NCI-H2107 (cell line): ENCODE data around the gene TAS2R7.
"Not testable (repeated sequence)": the region's sequence is repeated elsewhere in the genome, so short reads cannot be mapped to it uniquely, and the experiment has no call there.

Experiments used
- DNase-seq: peaks from one replicate; lab custom pipeline; 2025; lab: John Stamatoyannopoulos, UW

The TAS2R7 gene, protein sequence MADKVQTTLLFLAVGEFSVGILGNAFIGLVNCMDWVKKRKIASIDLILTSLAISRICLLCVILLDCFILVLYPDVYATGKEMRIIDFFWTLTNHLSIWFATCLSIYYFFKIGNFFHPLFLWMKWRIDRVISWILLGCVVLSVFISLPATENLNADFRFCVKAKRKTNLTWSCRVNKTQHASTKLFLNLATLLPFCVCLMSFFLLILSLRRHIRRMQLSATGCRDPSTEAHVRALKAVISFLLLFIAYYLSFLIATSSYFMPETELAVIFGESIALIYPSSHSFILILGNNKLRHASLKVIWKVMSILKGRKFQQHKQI

DNA sequence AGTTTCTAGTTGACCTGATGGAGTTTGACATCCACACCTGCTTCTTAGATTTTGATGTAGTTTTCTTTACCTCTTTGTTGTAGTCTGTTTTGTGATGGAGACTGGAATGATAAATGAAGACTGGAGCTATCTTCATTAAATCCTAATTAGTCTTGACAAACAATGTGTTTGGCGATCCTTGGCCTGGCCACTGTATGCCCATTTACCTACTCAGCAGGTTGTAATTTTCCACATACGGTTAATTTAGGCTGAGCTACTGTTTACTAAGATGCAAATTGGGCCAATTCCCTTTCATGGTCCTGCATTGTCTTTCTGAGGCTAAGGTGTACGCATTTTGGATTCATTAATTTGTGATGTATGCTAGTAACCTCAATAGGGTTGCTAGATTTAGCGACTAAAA is at the start of gene TAS2R7:
TSS of gene TAS2R7 (minus strand) at position 41 of the 400 bp plus-strand sequence. CDS start 57 bp downstream, outside the sequence.
- no peak for DNase-seq

DNA sequence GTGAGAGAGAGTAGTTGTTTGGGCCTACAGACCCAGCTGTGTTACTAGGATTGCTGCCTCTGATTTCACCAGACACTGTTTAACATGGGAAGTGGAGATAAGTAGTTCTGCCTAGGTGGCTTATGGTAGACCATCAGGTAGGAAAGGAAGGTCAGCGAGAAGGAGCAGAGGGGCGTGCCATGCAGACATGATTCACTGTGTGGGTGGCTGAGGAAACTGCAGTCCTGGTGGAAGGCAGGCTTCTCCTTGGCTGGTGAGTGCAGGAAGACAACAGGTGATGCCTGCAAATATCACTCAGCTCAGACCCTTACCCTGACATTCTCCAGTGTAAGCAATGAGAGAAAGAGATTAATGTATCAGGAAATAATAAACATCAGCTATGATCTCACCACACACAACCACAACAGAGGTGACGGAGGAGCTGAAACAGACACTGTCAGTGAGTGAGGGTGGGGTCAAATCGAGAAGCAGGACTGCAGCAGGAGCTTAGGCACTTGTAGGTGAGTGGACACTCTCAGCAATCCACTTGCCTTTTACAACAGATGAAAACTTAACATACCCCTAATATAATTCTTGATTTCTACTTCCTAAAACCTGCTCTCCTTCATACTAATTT is 48.9 kb upstream of the TAS2R7 start:
- no peak for DNase-seq

DNA sequence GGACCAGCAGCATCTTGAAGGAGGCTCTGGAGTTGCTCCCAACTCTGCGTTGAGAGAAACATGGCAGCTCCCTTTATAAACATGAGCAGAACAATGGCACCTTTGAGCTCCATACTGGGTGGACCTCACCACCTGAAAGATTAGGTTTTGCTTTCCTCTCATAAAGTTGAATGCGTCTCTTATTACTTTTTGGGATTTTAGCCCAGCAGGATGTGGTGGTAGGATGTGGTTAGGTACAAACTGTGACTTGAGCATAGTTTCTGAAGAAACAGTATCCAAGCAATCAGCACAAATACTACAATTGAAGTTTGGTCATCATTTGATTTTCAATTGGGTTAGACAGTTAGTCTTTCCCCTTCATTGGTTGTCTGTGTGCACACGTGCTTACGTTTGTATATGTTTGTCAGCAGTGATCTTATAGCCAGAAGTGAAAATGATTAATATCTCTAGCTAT is 47.0 kb upstream of the TAS2R7 start, which contains the start of gene PRR4:
TSS of gene PRR4 (minus strand) at position 51 of the 454 bp plus-strand sequence. CDS start at position 13, 38 bp downstream.
- DNase-seq: no peak

DNA sequence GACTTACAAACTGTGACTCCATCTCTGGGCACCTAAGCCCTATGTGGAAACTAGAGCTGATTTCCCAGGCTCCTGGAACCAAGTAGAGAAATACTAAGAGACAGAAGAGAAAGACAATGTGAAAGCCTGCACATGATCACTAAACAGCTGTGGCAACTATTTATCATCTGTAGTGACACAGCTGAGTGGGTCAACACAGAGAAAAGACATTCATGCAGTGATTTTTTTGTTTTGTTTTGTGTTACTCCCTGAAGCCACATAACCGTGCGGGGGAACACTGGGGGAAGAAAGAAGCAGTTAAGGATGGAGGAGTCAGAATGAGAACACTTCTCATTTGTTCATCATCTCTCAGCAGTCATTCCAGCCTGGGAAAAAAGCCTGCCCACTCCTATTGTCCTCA is 45.3 kb upstream of the TAS2R7 start:
- no peak for DNase-seq

DNA sequence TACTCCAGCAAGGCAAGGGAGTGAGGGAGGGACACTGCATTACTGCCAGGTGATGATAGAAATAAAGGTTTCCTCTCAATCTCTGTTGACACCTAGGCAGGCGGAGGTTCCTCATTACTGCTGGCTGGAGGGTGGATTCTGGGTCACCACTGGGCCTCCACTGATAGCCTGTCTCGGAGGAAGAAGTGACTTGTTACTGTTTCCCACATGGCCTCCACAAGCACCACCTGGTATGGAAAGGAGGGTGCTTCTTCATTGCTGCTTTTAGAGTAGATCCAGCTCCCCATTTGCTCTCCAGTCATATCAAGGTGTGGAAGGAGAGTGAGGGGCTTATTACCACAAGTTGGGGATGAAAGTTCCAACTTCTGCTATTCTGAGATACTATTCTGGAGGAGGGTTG is 40.4 kb upstream of the TAS2R7 start:
- DNase-seq: no peak

DNA sequence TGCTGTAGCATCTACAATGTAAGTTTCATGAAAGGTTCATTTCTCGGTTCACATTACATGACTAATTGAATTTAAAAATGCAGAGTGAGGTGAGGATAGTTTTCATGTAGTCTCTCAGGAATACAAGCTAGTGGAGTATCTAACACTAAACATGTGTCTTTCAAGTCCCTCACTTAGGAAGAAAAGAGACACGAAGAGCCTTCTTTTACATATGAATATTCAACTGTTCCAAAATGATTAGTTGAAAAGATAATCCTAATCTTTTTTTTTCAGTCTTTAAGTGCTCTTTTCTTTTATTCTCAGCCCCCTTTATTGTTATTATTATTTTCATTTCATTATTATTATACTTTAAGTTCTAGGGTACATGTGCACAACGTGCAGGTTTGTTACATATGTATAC is 36.0 kb upstream of the TAS2R7 start:
- DNase-seq: no peak

DNA sequence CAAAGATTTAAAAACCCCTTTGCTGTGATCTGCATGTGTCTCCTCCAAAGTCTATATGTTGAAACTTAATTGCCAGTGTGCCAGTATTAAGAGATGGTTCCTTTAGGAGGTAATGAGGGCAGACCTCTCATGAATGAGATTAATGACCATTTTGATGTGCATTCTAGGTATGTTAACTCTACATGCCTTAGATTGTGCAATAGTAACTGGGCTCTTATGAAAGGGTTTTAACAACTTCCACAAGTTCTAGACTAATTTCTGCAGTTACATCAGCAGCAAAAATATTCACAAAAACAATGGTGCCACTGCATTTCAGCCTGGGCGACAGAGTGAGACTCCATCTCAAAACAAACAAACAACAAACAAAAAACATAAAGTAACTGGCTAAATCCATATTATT is 27.6 kb upstream of the TAS2R7 start:
- DNase-seq: no peak

DNA sequence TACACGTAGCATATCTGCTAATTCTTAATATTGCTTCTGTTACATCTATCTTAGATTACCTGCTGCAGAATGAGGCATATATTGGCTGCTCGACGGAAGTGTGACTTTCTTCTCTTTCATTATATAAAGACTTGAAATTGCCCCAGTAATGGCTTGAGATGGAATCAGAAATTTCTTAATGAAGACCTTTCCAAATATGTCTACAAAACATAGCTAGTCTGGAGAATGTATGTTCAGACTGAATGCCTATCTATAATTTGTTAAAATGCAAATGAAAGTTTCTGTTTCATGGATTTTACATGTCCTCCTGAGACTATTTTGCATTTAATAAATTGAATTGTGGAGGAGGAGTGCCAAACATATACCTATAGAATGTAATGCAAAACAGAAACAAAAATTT is 23.8 kb upstream of the TAS2R7 start, which contains the start of gene TAS2R10:
TSS of gene TAS2R10 (minus strand) at position 101 of the 400 bp plus-strand sequence. CDS start at position 12, 89 bp downstream.
- DNase-seq: no peak

DNA sequence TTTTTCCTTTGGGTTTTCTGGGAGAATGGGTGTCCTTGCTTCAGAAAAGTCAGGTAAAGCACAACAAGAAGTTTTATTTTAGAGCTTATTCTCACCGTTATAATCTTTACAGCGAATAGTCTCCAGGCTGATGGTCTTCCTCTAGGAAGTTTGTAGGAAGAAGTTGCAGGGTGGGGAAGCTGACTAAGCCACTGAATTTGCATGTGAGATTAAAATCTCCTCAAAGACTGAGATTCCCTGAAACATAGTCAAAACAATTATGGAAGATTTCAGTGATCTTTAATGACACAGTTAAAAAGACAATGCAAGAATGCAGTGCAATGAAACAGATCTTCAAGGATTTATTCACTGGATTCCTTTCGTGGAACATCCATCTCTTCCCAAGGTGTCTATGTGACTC is 22.5 kb upstream of the TAS2R7 start:
- DNase-seq: no peak

DNA sequence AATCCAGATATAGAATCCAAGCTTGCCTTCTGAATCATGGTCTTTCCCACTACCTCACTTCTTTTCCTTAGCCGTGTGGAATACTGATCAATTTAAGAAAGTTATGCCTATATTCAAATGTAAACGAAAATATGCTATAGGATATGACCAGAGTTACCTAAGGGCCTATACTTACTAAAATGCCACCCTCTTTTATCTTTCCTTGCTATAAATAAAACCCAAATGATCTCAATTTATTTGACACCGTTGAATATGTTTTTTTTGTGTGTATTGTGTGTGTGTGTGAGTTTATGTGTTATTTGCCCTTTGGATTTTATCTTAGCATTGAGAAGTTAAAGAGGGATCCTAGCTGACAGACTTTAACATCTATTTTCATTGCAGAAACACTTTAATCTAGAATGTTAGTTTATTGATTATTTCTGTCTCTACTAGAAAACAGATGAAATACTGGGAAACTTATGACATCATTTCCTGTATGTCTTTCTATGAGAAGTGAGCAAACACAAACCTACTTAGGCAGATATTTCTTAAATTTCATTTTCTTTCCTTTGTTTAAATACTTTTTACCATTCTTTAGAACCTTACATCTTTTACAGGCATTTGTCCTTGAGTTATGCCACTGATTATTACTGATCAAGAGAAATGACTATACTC is 9.6 kb upstream of the TAS2R7 start:
- DNase-seq: no peak

DNA sequence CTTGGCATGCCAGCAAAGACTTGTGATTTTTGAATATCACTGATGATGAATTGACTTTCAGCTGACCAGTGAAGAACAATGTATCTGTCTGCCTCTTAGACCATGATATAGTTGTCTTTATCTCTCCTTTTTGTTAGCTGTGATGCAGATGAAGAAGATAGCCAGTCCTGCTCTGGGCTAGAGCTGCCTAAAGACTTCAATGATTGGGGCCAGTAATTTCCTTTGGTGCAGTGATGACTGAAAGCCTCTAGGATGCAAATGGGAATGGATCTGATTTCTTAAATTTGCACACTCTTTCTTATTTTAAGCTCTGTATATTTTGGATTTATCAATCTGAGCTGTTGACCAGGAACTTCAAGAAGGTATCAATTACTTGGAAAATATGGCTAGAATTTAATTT is 7.6 kb upstream of the TAS2R7 start, which contains the start of gene TAS2R9:
TSS of gene TAS2R9 (minus strand) at position 101 of the 400 bp plus-strand sequence. CDS start at position 8, 93 bp downstream.
- no peak for DNase-seq

DNA sequence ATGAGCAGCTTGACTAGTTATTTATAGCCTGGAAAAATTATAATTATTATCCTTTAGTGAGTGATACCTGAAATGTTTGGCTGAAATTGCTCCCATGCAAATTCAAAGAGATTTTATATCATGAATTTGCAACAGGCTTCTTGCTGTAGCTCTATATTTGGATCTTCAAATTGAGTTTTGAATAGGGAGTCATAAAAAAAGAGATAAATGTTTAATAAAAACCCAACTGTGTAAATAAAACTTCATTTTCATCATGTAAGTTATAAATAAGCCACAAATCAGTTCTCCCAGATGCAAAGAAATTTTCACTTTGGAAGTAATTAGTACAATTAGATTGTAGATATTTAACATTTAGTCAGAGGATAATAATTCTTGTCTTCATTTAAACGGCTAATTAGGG is 4.8 kb upstream of the TAS2R7 start, which contains the start of gene TAS2R8:
TSS of gene TAS2R8 (minus strand) at position 101 of the 400 bp plus-strand sequence. CDS start 306 bp downstream, outside the sequence.
- DNase-seq: no peak

DNA sequence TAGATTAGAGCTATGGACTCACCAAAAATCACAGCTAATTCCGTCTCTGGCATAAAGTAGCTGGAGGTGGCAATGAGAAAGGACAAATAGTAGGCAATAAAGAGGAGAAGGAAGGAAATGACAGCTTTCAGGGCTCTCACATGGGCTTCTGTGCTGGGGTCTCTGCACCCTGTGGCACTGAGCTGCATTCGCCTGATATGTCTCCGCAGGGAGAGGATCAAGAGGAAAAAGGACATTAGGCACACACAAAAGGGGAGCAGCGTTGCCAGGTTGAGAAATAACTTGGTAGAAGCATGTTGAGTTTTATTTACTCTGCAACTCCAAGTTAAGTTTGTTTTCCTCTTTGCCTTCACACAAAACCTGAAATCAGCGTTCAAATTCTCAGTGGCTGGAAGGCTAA is 686 bp downstream of the TAS2R7 start:
- DNase-seq: no peak

DNA sequence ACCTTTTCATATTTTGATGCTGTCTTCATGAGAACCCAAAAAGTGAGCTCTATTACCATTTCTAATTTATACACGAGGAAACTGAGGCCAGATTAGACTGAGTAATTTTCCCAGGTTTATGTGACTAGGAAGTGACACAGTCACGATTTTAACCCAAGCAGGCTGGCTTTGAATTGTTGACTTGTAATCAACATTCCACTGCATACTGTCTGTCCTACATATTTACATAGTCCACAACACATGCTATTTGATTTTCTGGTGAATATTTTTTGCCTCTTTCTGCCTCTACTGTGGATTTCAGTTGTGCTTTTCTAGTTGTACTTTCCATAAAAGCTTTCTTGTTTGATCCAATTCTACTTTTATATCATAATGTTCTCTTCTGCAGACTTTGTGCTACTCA is 8.2 kb downstream of the TAS2R7 start:
- DNase-seq: no peak

DNA sequence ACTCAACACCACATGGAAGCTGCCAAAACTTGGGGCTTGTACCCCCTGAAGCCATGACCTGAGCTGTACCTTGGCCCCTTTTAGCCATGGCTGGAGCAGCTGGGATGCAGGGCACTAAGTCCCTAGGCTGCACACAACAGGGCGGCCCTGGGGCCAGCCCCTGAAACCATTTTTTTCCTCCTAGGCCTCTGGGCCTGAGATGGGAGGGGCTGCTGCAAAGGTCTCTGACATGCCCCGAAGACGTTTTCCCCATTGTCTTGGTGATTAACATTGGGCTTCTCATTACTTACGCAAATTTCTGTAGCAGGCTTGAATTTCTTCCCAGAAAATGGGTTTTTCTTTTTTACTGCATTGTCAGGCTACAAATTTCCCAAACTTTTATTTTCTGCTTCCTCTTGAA is 10.7 kb downstream of the TAS2R7 start:
- not testable (repeated sequence) for DNase-seq

DNA sequence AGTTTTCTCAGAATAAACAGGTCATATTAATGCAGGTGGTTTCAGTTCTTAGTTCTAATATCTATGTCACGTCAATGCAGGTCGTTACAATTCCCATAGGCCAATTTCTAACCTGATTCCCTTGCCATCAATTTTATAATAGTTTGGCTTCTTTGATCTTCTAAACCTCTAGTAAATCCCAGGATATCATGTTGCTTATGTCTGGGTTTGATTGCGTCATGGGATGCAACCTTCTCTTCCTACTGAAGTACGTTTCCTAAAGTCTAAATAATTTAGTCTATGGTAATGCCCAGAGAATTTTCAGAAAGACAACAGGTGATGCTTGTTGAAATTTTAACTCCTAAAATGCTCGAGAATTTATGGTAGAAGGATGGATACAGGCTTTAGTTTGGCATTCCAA is 19.2 kb downstream of the TAS2R7 start:
- no peak for DNase-seq

DNA sequence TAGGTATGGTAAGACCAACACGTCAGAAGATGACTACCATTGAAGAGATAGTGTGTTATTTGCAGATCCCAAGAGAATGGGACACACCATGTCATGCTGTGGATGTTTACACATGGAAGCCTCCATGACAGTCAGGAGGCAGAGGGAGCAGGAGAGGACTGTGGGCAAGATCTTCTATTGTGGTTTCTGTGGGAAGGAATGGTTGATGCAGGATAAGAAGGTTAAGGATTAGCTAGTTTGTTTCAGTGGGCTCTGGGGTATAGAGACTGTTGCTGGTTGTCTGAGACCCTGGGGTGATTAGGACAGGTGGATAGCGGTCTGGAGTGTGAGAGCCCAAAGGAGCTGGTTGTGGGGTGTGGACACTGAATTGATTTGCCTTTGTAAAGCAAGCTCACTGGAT is 23.3 kb downstream of the TAS2R7 start:
- no peak for DNase-seq

DNA sequence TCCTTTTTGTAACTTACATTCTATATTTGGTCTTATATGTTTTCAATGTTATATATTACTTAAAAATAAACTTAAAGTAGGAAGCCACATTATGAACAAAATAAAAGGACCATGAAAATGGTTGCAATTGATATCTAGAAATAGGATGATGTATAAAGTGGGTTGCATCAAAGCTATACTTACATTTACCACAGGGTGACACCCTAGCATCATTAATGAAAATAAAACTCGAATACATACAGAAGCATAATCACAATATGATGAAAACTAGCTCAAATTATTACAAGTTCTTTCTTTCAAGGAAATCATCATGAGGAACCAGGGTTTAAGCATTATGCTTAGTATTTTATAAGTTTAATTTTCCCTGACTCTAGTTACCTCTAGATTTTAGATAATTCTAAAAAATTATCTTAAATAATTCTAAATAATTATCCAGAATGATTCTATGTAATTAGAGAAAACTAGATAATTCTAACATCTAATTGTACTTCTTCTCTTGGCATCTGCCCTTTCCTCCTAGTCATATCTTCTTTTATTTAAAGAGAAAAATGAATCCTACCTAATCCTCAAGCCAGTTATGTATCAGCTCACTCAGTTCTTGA is 31.2 kb downstream of the TAS2R7 start:
- DNase-seq: no peak

DNA sequence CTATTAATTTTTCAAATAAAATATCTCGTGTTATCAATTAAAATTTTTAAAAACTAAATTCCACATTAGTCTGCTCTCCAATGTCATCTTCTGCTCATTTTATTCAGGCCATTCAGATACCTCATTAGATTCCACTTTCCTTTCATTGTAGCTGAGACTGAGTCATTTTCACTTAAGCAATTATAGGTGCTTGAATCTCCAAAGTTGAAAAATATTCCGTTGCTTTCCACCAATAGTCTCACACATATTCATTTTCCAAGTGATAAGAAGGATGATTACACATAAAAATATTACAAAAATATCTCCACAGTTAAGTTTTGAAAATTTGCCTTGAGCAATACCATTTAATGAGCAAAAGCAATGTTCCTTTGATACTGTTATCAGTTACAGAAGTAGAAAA is 42.8 kb downstream of the TAS2R7 start:
- no peak for DNase-seq

DNA sequence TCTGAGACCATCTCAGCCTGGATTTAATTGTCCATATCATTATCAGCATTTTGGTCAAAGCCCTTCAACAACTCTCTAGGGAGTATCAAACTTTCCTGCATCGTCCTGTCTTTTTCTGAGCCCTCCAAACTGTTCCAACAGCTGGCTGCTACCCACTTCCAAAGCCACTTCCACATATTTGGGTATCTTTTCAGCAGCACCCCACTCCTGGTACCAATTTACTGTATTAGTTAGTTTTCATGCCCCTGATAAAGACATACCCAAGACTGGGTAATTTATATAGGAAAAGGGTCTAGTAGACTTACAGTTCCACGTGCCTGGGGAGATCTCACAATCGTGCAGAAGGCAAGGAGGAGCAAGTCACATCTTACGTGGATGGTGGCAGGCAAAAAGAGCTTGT is 46.2 kb downstream of the TAS2R7 start:
- no peak for DNase-seq

DNA sequence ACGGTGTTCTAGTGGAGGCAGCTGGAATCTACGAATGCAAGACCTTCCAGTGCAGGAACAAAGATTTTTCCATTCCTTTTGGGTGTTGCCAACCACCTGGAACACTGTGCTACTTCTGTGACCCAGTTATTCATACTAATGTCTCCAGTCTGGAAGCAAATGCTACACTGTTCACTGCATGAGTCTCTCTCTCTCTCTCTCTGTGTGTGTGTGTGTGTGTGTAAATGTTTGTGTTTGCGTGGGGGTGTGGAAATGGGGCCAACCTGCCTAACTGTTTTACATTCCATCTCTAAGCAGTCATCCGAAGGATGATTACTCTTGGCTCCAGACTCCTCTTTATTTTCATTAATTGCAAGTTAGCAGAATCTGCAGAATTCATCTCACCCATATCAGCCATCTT is 49.4 kb downstream of the TAS2R7 start:
- DNase-seq: no peak
